HEK293 (cell line): ENCODE results near the gene RAB17.
A peak's percentile ranks its signal among the peaks of the same experiment; 100 is the strongest.

Experiments used
- CTCF ChIA-PET: fragments of 350-600 bp; formaldehyde crosslinking; extraction: SDS; loops from one replicate; lab custom pipeline; 2021; ENCODE audit warnings: antibody characterized with exemption; lab: Yijun Ruan, JAX
- POLR2A ChIA-PET: fragments of 300-600 bp; formaldehyde crosslinking; extraction: SDS; loops from one replicate; lab custom pipeline; 2020; ENCODE audit warnings: antibody characterized with exemption, inconsistent platforms; lab: Yijun Ruan, JAX
- H3K27ac ChIP-seq: fragments of 200-500 bp; sonication (Bioruptor generic); 2 replicates; pipeline ENCODE4 v1.5.1; 2014; ENCODE audit warnings: low read depth, low read length, control low read depth, inconsistent platforms; ENCODE audit errors: extremely low read depth
- H3K36me3 ChIP-seq, 2 experiments: fragments of 200-500 bp in 1 of 2; sonication (Bioruptor generic) in 1 of 2; 1 replicate in 1 of 2; 2 replicates in 1 of 2; pipeline ENCODE4 v1.5.1; 2014 to 2017; ENCODE audit warnings: inconsistent platforms in 2 of 2, low read length in 2 of 2; ENCODE audit not compliant: control insufficient read depth in 2 of 2, insufficient read depth in 1 of 2
- H3K4me1 ChIP-seq: fragments of 200-500 bp; sonication (Bioruptor generic); 2 replicates; pipeline ENCODE4 v1.5.1; 2014; ENCODE audit warnings: mild to moderate bottlenecking, low read length, inconsistent platforms; ENCODE audit not compliant: control insufficient read depth, insufficient read depth
- H3K4me3 ChIP-seq: 2 replicates; pipeline ENCODE4 v1.5.1; 2011; ENCODE audit warnings: low read depth, mild to moderate bottlenecking, control low read depth, low read length, moderate library complexity
- H3K9me3 ChIP-seq: fragments of 200-500 bp; sonication (Bioruptor generic); 2 replicates; pipeline ENCODE4 v1.5.1; 2014; ENCODE audit warnings: low read depth, low read length, inconsistent platforms; ENCODE audit not compliant: control insufficient read depth, insufficient read depth
- GLIS1 ChIP-seq: fragments of 450-650 bp; formaldehyde crosslinking; IDR thresholded peaks from 2 replicates; pipeline ENCODE4 v1.5.1; 2016; ENCODE audit warnings: missing biosample characterization, missing genetic modification characterization
- HOXA7 ChIP-seq: sonication (generic); formaldehyde crosslinking; IDR thresholded peaks from 2 replicates; pipeline ENCODE4 v1.8.1; 2022; ENCODE audit warnings: missing genetic modification reagents, borderline replicate concordance
- IKZF3 ChIP-seq: fragments of 450-650 bp; IDR thresholded peaks from 2 replicates; pipeline ENCODE4 v1.5.0; 2018; ENCODE audit warnings: missing biosample characterization, mild to moderate bottlenecking, missing genetic modification characterization, moderate library complexity
- KLF9 ChIP-seq: fragments of 450-650 bp; formaldehyde crosslinking; IDR thresholded peaks from 2 replicates; pipeline ENCODE4 v1.5.1; 2016; ENCODE audit warnings: missing biosample characterization, missing genetic modification characterization, low read depth
- SCRT2 ChIP-seq: fragments of 450-650 bp; formaldehyde crosslinking; IDR thresholded peaks from 2 replicates; pipeline ENCODE4 v1.5.1; 2016; ENCODE audit warnings: missing biosample characterization, missing genetic modification characterization
- SP2 ChIP-seq: fragments of 450-650 bp; formaldehyde crosslinking; IDR thresholded peaks from 2 replicates; pipeline ENCODE4 v1.5.1; 2016; ENCODE audit warnings: missing biosample characterization, missing genetic modification characterization
- SP7 ChIP-seq: fragments of 450-650 bp; formaldehyde crosslinking; IDR thresholded peaks from 2 replicates; pipeline ENCODE4 v1.5.1; 2016; ENCODE audit warnings: missing biosample characterization, missing genetic modification characterization
- ZBTB8A ChIP-seq: fragments of 450-650 bp; formaldehyde crosslinking; IDR thresholded peaks from 2 replicates; pipeline ENCODE4 v1.5.1; 2016; ENCODE audit warnings: missing biosample characterization, missing genetic modification characterization
- ZFP37 ChIP-seq: fragments of 450-650 bp; formaldehyde crosslinking; IDR thresholded peaks from 2 replicates; pipeline ENCODE4 v1.5.1; 2016; ENCODE audit warnings: missing biosample characterization, missing genetic modification characterization
- ZFP69B ChIP-seq: fragments of 450-650 bp; formaldehyde crosslinking; IDR thresholded peaks from 2 replicates; pipeline ENCODE4 v1.5.1; 2016; ENCODE audit warnings: missing biosample characterization, missing genetic modification characterization
- ZNF112 ChIP-seq: fragments of 450-650 bp; formaldehyde crosslinking; IDR thresholded peaks from 2 replicates; pipeline ENCODE4 v1.5.0; 2017; ENCODE audit warnings: missing biosample characterization, missing genetic modification characterization
- ZNF155 ChIP-seq: fragments of 450-650 bp; formaldehyde crosslinking; IDR thresholded peaks from 2 replicates; pipeline ENCODE4 v1.5.1; 2016; ENCODE audit warnings: missing biosample characterization, missing genetic modification characterization
- ZNF341 ChIP-seq: fragments of 450-650 bp; formaldehyde crosslinking; IDR thresholded peaks from 2 replicates; pipeline ENCODE4; 2016; ENCODE audit warnings: low read depth, missing biosample characterization, missing genetic modification characterization
- ZNF354C ChIP-seq: fragments of 450-650 bp; formaldehyde crosslinking; IDR thresholded peaks from 2 replicates; pipeline ENCODE4 v1.5.1; 2016; ENCODE audit warnings: missing biosample characterization, missing genetic modification characterization, low read depth, borderline replicate concordance
- ZNF362 ChIP-seq: fragments of 450-650 bp; formaldehyde crosslinking; IDR thresholded peaks from 2 replicates; pipeline ENCODE4 v1.5.1; 2016; ENCODE audit warnings: missing biosample characterization, missing genetic modification characterization
- ZNF404 ChIP-seq: fragments of 450-650 bp; formaldehyde crosslinking; IDR thresholded peaks from 2 replicates; pipeline ENCODE4 v1.5.1; 2017; ENCODE audit warnings: missing biosample characterization, missing genetic modification characterization
- ZNF510 ChIP-seq: fragments of 450-650 bp; formaldehyde crosslinking; IDR thresholded peaks from 2 replicates; pipeline ENCODE4 v1.5.1; 2018; ENCODE audit warnings: mild to moderate bottlenecking, missing genetic modification characterization, missing biosample characterization; ENCODE audit not compliant: insufficient replicate concordance
- ZNF555 ChIP-seq: fragments of 450-650 bp; formaldehyde crosslinking; conservative IDR thresholded peaks from 2 replicates; pipeline ENCODE4 v1.5.1; 2017; ENCODE audit warnings: missing biosample characterization, mild to moderate bottlenecking, missing genetic modification characterization, inconsistent platforms
- ZNF664 ChIP-seq: fragments of 450-650 bp; formaldehyde crosslinking; IDR thresholded peaks from 2 replicates; pipeline ENCODE4 v1.5.1; 2016; ENCODE audit warnings: missing biosample characterization, missing genetic modification characterization
- ZNF747 ChIP-seq: fragments of 450-650 bp; formaldehyde crosslinking; IDR thresholded peaks from 2 replicates; pipeline ENCODE4 v1.5.1; 2016; ENCODE audit warnings: missing biosample characterization, missing genetic modification characterization
- ZNF768 ChIP-seq: fragments of 450-650 bp; formaldehyde crosslinking; IDR thresholded peaks from 2 replicates; pipeline ENCODE4 v1.5.1; 2018; ENCODE audit warnings: missing biosample characterization, mild to moderate bottlenecking, missing genetic modification characterization
- TF ChIP-seq, protein P1 (sequence below): fragments of 450-650 bp; formaldehyde crosslinking; IDR thresholded peaks from 2 replicates; pipeline ENCODE4 v1.5.1; 2016; ENCODE audit warnings: missing biosample characterization, missing genetic modification characterization
- TF ChIP-seq, protein P2 (sequence below): fragments of 450-650 bp; formaldehyde crosslinking; IDR thresholded peaks from 2 replicates; pipeline ENCODE4 v1.5.1; 2016; ENCODE audit warnings: missing biosample characterization, missing genetic modification characterization
- TF ChIP-seq, protein P3 (sequence below): fragments of 450-650 bp; formaldehyde crosslinking; IDR thresholded peaks from 2 replicates; pipeline ENCODE4 v1.5.1; 2017; ENCODE audit warnings: missing biosample characterization, missing genetic modification characterization

RAB17 gene

GRCh38 chr2:237594514-237594871, 4.0 kb upstream of the RAB17 start:
- no peak overlapping the region for H3K27ac ChIP-seq
- H3K4me3 ChIP-seq: no peak overlapping the region
- no peaks in the 10 kb centered on the region for H3K36me3 ChIP-seq
- no peaks in the 10 kb centered on the region for H3K9me3 ChIP-seq
- POLR2A ChIA-PET: no interaction called here
- CTCF ChIA-PET: no interaction called here
- H3K4me1 ChIP-seq: peaks cover 7% of the 10 kb centered on the region; the same call in 1 of the 2 replicates
- peak; percentile 29; the same call in 1 of the 2 replicates for TF ChIP-seq SCRT2 (tag by site-specific recombination)
- TF ChIP-seq, protein P1, sequence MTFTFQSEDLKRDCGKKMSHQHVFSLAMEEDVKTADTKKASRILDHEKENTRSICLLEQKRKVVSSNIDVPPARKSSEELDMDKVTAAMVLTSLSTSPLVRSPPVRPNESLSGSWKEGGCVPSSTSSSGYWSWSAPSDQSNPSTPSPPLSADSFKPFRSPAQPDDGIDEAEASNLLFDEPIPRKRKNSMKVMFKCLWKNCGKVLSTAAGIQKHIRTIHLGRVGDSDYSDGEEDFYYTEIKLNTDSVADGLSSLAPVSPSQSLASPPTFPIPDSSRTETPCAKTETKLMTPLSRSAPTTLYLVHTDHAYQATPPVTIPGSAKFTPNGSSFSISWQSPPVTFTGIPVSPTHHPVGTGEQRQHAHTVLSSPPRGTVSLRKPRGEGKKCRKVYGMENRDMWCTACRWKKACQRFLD (tag by site-specific recombination): no peak
- TF ChIP-seq, all 188 proteins: peak for 1

GRCh38 chr2:237593596-237594320, 3.2 kb upstream of the RAB17 start:
- H3K9me3 ChIP-seq: no peaks in the 10 kb centered on the region
- H3K4me1 ChIP-seq: peaks cover 7% of the 10 kb centered on the region; the same call in 1 of the 2 replicates
- TF ChIP-seq ZNF510 (tag by site-specific recombination) (no peak), ZNF341 (peak; percentile 20; the same call in 1 of the 2 replicates)
- no peaks in the 10 kb centered on the region for H3K36me3 ChIP-seq
- CTCF ChIA-PET: interaction anchor here (0.5 to 0.6 kb wide), 3 partner anchors 12 to 306 kb away, joined by 3 to 4 read pairs (median 3); no protein-coding TSS in a partner anchor
- H3K4me3 ChIP-seq: no peak overlapping the region
- H3K27ac ChIP-seq: no peak overlapping the region
- POLR2A ChIA-PET: no interaction called here

- no peaks in the 10 kb centered on the region for H3K9me3 ChIP-seq
- TF ChIP-seq ZFP37 (tag by site-specific recombination) (no peak), ZBTB8A (tag by site-specific recombination) (no peak), IKZF3 (no peak), ZNF664 (no peak), SP2 (no peak)
- TF ChIP-seq, protein P2, sequence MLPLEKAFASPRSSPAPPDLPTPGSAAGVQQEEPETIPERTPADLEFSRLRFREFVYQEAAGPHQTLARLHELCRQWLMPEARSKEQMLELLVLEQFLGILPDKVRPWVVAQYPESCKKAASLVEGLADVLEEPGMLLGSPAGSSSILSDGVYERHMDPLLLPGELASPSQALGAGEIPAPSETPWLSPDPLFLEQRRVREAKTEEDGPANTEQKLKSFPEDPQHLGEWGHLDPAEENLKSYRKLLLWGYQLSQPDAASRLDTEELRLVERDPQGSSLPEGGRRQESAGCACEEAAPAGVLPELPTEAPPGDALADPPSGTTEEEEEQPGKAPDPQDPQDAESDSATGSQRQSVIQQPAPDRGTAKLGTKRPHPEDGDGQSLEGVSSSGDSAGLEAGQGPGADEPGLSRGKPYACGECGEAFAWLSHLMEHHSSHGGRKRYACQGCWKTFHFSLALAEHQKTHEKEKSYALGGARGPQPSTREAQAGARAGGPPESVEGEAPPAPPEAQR (tag by site-specific recombination): no peak
- POLR2A ChIA-PET: no interaction called here
- H3K27ac ChIP-seq: no peak overlapping the region
- no peak overlapping the region for H3K4me3 ChIP-seq
- CTCF ChIA-PET: interaction anchor here (0.5 to 1.2 kb wide), 2 partner anchors 21 to 151 kb away, joined by 3 to 4 read pairs; no protein-coding TSS in a partner anchor
- H3K36me3 ChIP-seq: no peaks in the 10 kb centered on the region
- peaks cover 7% of the 10 kb centered on the region; the same call in 1 of the 2 replicates for H3K4me1 ChIP-seq
Measured at GRCh38 chr2:237593036-237593435, 2.5 kb upstream of the RAB17 start.

GRCh38 chr2:237592425-237592980, 2.0 kb upstream of the RAB17 start:
- no peak overlapping the region for H3K4me3 ChIP-seq
- CTCF ChIA-PET: interaction anchor here (0.7 to 1.2 kb wide), 2 partner anchors 21 to 76 kb away, joined by 3 to 4 read pairs; no protein-coding TSS in a partner anchor
- no peaks in the 10 kb centered on the region for H3K9me3 ChIP-seq
- H3K27ac ChIP-seq: no peak overlapping the region
- peaks cover 7% of the 10 kb centered on the region; the same call in 1 of the 2 replicates for H3K4me1 ChIP-seq
- POLR2A ChIA-PET: no interaction called here
- no peaks in the 10 kb centered on the region for H3K36me3 ChIP-seq
- TF ChIP-seq ZNF404 (tag by site-specific recombination) (no peak), ZNF768 (tag by site-specific recombination) (no peak), ZNF112 (tag by site-specific recombination) (no peak), SP7 (no peak), ZNF555 (no peak), ZNF747 (tag by site-specific recombination) (no peak), GLIS1 (tag by site-specific recombination) (no peak), ZNF354C (no peak), ZNF362 (no peak), ZNF155 (tag by site-specific recombination) (no peak), KLF9 (tag by site-specific recombination) (no peak), ZFP69B (no peak), HOXA7 (CRISPR knock-in tag) (no peak)
- TF ChIP-seq, protein P3, sequence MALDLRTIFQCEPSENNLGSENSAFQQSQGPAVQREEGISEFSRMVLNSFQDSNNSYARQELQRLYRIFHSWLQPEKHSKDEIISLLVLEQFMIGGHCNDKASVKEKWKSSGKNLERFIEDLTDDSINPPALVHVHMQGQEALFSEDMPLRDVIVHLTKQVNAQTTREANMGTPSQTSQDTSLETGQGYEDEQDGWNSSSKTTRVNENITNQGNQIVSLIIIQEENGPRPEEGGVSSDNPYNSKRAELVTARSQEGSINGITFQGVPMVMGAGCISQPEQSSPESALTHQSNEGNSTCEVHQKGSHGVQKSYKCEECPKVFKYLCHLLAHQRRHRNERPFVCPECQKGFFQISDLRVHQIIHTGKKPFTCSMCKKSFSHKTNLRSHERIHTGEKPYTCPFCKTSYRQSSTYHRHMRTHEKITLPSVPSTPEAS (tag by site-specific recombination): no peak
